Activated CD4-positive, alpha-beta memory T cell treated with anti-CD3 and anti-CD28 coated beads, Interleukin-2, amount 10 ng/mL, durations not matched to agents 7 days and 5 days (primary cell): ENCODE measurements around the gene ZNF469. TPM values are rescaled to one million over a fixed set of nuclear protein-coding genes. Genes with fewer than 3 reads are reported as not detected.

Experiments used
- CTCF ChIA-PET: fragments of 350-600 bp; sonication (Branson Sonifier 250); formaldehyde crosslinking; loops from one replicate; lab custom pipeline; 2021; ENCODE audit warnings: antibody characterized with exemption, inconsistent platforms; lab: Charles Lee
- POLR2A ChIA-PET: fragments of 350-600 bp; sonication (Branson Sonifier 250); formaldehyde crosslinking; loops from one replicate; lab custom pipeline; 2021; ENCODE audit warnings: antibody characterized with exemption; lab: Charles Lee
- DNase-seq: peaks from one replicate; pipeline ENCODE4 v3.0.0-alpha.2; 2020
- H3K27ac Mint-ChIP-seq: one replicate; pipeline ENCODE4 v1.8.0; 2021; ENCODE audit warnings: mild to moderate bottlenecking, mixed read lengths
- H3K27me3 Mint-ChIP-seq: one replicate; pipeline ENCODE4 v1.8.0; 2021; ENCODE audit warnings: mixed read lengths
- H3K36me3 Mint-ChIP-seq: one replicate; pipeline ENCODE4 v1.8.0; 2021; ENCODE audit warnings: low read depth, mixed read lengths
- H3K4me1 Mint-ChIP-seq: one replicate; pipeline ENCODE4 v1.8.0; 2021; ENCODE audit warnings: mixed read lengths
- H3K4me3 Mint-ChIP-seq: one replicate; pipeline ENCODE4 v1.8.0; 2021; ENCODE audit warnings: mild to moderate bottlenecking, mixed read lengths
- H3K9me3 Mint-ChIP-seq: one replicate; pipeline ENCODE4 v1.8.0; 2021; ENCODE audit warnings: mixed read lengths
- total RNA-seq, 2 experiments: library from RNA; stranded (reverse); gene quantifications; one replicate each; pipeline ENCODE4 v1.2.3, GENCODE V29; 2021

ZNF469 gene
- total RNA-seq, 2 experiments from 2014 or later: 0.23 to 0.28 TPM

DNA sequence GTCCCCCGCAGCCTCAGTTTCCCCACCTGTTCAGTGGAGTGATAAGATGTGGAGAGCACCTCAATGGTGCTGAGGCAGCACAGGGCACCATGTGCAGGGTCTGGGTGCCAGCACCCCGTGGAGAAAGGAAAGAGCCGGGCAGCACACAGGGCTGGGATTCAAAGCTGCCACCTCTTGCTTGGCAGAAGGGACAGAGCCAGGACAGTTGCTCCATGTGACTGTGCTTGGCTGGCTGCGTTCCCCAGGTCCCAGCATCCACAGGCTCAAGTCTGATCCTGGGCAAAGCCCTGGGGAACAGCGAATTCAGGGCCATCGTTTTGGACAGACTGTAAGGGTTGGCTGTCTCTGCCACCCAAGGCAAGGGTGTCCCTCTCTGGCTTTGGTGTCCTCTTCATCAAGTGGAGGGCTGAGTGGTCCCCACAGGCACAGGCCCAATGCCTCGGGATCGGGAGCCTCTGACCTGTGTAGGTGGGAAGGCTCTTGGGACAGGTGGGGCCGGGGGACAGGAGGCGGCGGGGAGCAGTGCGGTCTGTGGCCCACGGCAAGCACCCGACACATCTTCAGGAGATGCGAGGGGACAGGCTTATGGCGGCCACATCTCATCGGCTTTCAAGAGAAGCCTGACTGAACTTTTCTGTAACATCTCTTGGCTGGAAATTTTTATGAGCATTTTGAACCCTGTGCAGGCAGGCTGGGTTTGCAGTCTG lies 8.5 kb downstream of the ZNF469 start:
- Mint-ChIP-seq H3K27me3 (peaks cover 2% of the 10 kb centered on the region), H3K4me1 (no peaks in the 10 kb centered on the region), H3K36me3 (no peaks in the 10 kb centered on the region), H3K9me3 (no peaks in the 10 kb centered on the region), H3K27ac (no peak overlapping the region), H3K4me3 (no peak overlapping the region)
- ChIA-PET CTCF (no interaction called here), POLR2A (no interaction called here)
- no peak for DNase-seq

DNA sequence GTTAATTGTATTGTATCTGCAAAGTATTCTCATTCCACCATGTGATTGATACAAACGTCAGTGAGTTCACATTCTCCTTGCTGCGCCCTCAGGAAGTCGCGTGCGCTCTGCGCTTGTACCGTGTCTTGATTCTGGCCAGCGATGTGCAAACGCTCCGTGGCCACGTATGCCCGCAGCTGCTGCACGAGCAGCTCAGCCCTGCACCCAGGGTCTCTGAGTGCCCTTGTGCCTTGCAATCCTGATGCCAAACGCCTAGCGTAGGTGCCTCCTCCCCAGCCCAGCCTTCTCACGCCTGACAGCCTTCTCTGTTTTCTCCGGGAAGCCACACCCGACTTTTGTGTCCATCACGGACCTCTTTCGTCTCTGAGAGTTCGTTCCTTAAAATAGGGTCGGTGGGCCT lies 9.4 kb downstream of the ZNF469 start:
- Mint-ChIP-seq H3K27me3 (no peaks in the 10 kb centered on the region), H3K36me3 (no peaks in the 10 kb centered on the region), H3K9me3 (no peaks in the 10 kb centered on the region), H3K4me3 (no peak overlapping the region), H3K27ac (no peak overlapping the region), H3K4me1 (no peaks in the 10 kb centered on the region)
- no peak for DNase-seq
- CTCF ChIA-PET: no interaction called here
- POLR2A ChIA-PET: no interaction called here

DNA sequence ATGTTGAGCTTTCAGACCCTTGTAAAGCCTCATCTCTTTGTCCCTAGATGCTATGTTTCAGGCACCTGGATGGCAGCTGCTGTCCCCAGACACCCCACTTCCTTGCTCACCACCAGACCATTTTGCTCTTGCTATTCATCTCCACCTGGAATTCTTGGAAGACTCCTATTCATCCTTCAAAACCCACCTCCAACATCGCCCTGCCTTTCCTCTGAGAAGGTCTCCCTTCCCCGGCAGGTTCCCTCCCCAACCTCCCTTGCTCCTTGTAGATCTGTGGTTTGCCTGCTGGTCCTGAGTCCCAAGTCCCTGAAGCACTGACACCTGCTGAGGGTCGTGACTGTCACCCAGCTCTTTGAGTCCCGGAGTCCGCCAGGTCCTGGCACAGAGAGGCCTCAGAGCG lies 9.9 kb downstream of the ZNF469 start:
- Mint-ChIP-seq H3K36me3 (no peaks in the 10 kb centered on the region), H3K4me3 (no peak overlapping the region), H3K9me3 (no peaks in the 10 kb centered on the region), H3K27me3 (no peaks in the 10 kb centered on the region), H3K27ac (no peak overlapping the region), H3K4me1 (no peaks in the 10 kb centered on the region)
- ChIA-PET POLR2A (no interaction called here), CTCF (no interaction called here)
- no peak for DNase-seq

DNA sequence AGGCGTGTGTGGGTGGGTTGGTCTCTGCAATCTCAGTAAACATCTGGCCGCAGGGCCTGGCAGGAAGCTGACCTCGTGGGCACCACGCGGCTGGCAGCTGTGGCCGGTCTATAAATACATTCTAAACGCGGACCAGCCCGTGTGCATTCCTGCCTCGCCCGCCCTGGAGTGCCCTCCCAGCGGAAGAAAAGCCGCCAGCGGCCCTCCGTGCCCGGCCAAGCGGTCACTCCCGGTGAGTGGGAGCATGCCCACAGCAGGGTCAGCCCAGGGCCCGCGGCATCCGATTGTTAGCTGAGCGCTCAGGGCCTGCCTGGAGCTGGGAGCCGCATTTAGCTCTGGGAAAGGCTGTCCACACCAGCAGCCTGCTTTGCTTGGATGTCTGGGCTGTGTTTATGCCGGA lies 10.3 kb downstream of the ZNF469 start:
- H3K4me1 Mint-ChIP-seq: no peaks in the 10 kb centered on the region
- H3K27me3 Mint-ChIP-seq: no peaks in the 10 kb centered on the region
- H3K4me3 Mint-ChIP-seq: no peak overlapping the region
- ChIA-PET CTCF (no interaction called here), POLR2A (no interaction called here)
- no peaks in the 10 kb centered on the region for H3K36me3 Mint-ChIP-seq
- peaks cover under 1% of the 10 kb centered on the region for H3K9me3 Mint-ChIP-seq
- DNase-seq: no peak
- H3K27ac Mint-ChIP-seq: no peak overlapping the region

DNA sequence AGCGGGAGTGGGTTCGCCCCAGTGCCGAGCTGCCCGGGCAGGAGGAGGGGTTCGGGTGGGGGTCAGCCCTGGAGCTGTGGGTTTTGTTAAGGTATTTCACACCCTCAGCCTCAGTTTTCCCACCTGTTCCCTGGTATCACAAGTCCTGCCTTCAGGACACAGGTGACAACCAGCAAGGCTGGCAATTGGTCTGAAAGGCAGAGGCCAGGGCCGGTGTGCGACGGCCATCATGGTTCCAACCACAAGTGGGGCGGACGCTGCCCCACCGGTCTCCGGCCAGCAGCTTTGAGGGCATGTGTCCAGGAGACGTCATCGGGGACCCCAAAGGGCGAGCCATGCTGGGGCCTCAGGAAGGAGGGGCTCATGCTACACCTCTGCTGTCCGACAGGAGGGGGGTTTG lies 10.8 kb downstream of the ZNF469 start:
- Mint-ChIP-seq H3K36me3 (no peaks in the 10 kb centered on the region), H3K27ac (no peak overlapping the region), H3K4me3 (no peak overlapping the region), H3K4me1 (no peaks in the 10 kb centered on the region), H3K9me3 (peaks cover 6% of the 10 kb centered on the region), H3K27me3 (no peaks in the 10 kb centered on the region)
- DNase-seq: no peak
- CTCF ChIA-PET: no interaction called here
- POLR2A ChIA-PET: no interaction called here

DNA sequence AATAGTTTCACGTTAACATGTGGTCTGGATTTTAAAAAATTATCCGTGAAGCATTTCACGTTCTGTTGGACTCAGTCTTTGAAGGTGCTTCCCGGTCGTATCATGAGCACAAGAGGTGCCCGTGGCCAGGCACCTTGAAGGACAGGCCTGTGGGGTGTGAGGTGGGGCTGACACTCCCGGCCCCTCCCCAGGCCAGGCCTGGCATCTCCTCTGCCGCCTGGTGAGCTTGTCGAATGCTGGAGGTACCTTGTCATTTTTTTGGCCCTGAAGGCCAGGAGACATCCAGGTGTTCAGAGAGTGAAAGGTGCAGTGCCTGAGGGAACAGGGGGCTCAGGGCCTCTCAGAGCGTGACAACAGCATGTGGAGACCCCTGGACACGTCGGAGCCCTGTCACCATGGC lies 11.7 kb downstream of the ZNF469 start:
- Mint-ChIP-seq H3K27me3 (no peaks in the 10 kb centered on the region), H3K27ac (no peak overlapping the region), H3K4me1 (no peaks in the 10 kb centered on the region), H3K9me3 (peaks cover 6% of the 10 kb centered on the region), H3K36me3 (no peaks in the 10 kb centered on the region), H3K4me3 (no peak overlapping the region)
- DNase-seq: no peak
- ChIA-PET CTCF (no interaction called here), POLR2A (no interaction called here)

DNA sequence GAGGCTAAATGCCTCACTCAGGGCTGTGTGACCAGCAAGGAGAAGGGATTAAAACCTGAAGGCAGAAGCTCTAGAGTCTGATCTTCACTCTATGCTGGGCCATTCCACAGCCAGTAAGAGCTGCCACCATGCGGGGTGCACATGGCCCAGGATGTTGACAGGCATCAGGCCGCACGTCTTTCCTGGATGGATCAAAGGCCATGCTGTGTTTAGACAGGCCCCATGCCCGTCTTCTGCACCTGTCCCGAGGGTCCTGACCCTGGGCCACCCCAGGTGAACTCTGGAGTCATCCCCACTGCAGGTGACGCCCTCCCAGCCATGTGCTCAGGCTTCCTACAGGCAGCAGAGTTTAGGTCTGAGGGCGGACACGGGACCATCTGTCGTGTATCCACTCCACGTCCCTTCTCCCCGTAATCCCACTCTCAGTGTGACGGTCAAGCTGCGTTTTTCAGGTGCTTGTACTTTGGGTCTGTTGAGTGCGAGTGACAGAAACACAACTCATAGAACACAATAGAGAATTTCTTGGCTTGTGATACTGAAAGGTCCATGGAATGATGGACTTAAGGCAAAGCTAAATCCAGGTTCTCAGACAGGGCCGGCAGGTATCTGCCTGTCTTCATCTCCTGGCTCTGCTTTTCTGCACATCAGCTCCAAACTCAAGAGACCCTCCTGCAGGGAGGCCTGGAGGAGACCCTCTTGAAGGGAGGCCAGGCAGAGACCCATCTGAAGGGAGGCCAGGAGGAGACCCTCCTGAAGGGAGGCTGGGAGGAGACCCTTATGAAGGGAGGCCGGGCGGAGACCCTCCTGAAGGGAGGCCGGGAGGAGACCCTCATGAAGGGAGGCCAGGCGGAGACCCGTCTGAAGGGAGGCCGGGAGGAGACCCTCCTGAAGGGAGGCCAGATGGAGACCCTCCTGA lies 13.2 kb downstream of the ZNF469 start:
- ChIA-PET CTCF (no interaction called here), POLR2A (no interaction called here)
- Mint-ChIP-seq H3K9me3 (peaks cover 6% of the 10 kb centered on the region), H3K4me1 (no peaks in the 10 kb centered on the region), H3K27me3 (no peaks in the 10 kb centered on the region), H3K36me3 (no peaks in the 10 kb centered on the region), H3K27ac (no peak overlapping the region), H3K4me3 (no peak overlapping the region)
- no peak for DNase-seq

DNA sequence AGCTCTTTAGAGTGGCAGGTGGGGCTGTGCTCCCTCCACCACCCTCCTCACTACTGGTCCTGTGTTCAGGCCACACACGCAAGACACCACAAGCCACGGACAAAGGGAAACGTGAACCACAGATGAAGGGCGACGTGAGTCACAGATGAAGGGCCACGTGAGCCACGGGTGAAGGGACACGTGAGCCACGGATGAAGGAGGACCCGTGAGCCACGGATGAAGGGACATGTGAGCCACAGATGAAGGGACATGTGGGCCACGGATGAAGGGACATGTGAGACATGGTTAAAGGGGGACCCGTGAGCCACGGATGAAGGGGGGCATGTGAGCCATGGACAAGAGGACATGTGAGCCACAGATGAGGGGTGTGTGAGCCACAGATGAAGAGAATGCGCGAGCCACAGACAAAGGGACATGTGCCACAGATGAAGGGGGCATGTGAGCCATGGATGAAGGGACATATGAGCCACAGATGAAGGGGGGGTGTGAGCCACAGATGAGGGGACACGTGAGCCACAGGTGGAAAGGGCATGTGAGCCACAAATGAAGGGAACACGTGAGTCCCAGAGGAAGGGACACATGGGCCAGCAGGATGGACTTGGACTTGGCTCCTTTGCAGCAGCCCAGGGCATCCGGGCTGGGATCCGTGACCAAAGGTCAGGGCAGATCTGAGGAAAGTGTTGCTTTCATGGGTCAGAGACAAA lies 15.6 kb downstream of the ZNF469 start:
- Mint-ChIP-seq H3K4me3 (no peak overlapping the region), H3K4me1 (no peaks in the 10 kb centered on the region), H3K27me3 (no peaks in the 10 kb centered on the region), H3K9me3 (peaks cover 6% of the 10 kb centered on the region), H3K27ac (no peak overlapping the region), H3K36me3 (no peaks in the 10 kb centered on the region)
- DNase-seq: no peak
- CTCF ChIA-PET: no interaction called here
- POLR2A ChIA-PET: no interaction called here

DNA sequence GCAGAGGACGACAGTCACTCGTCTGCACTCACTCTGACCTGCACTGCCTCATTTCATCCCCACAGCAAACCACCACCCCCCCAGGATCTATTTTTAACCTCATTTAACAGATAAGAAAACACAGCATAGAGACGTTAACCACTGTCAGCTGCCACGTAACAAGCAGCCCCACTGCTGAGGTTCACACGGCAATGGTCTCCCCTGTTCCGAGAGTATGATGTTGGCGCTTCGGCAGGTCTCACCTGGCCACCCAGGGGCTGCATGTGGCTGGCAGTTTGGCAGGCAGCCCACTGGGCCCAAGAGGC lies 16.1 kb downstream of the ZNF469 start:
- Mint-ChIP-seq H3K27me3 (no peaks in the 10 kb centered on the region), H3K4me3 (no peak overlapping the region), H3K9me3 (peaks cover 6% of the 10 kb centered on the region), H3K27ac (no peak overlapping the region), H3K4me1 (no peaks in the 10 kb centered on the region), H3K36me3 (no peaks in the 10 kb centered on the region)
- ChIA-PET CTCF (no interaction called here), POLR2A (no interaction called here)
- no peak for DNase-seq

DNA sequence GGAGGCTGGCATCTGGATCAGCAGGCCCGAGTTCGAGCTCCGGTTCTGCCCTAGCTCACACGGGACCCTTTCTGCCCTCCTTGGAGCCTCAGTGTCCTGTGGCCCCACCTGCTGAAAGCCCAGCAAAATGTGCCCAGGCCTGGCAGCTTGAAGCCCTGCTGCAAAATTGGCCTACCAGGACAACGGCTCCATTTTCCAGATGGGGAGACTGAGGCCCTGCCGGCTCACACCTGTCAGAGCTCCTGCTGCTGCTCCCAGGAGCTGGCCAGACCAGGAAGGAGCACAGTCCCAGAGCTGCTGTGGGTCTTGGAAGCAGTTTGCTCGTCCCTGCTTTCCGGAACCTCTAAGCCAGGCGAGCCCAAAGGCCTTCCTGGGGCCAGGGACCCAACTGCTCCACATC lies 17.4 kb downstream of the ZNF469 start:
- H3K27ac Mint-ChIP-seq: no peak overlapping the region
- POLR2A ChIA-PET: no interaction called here
- H3K27me3 Mint-ChIP-seq: no peaks in the 10 kb centered on the region
- CTCF ChIA-PET: no interaction called here
- no peak for DNase-seq
- no peak overlapping the region for H3K4me3 Mint-ChIP-seq
- H3K9me3 Mint-ChIP-seq: peaks cover 6% of the 10 kb centered on the region
- H3K36me3 Mint-ChIP-seq: no peaks in the 10 kb centered on the region
- H3K4me1 Mint-ChIP-seq: no peaks in the 10 kb centered on the region

DNA sequence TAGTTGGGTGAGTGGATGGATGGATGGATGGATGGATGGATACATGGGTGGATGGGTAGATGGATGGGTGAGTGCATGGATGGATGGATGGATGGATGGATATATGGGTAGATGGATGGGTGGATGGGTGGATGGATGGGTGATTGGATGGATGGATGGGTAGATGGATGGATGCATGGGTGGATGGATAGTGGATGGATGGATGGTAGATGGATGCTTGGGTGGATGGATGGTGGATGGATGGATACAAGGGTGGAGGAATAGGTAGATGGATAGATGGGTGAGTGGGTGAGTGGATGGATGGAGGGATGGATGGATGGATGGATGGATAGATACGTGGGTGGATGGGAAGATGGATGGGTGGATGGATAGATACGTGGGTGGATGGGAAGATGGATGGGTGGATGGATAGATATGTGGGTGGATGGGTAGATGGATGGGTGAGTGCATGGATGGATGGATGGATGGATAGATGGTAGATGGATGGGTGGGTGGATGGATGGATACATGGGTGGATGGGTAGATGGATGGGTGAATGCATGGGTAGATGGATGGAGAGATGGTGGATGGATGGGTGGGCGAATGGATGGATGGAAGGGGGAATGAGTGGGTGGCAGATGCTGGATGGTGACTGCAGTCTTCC lies 19.0 kb downstream of the ZNF469 start:
- no peaks in the 10 kb centered on the region for H3K27me3 Mint-ChIP-seq
- CTCF ChIA-PET: no interaction called here

DNA sequence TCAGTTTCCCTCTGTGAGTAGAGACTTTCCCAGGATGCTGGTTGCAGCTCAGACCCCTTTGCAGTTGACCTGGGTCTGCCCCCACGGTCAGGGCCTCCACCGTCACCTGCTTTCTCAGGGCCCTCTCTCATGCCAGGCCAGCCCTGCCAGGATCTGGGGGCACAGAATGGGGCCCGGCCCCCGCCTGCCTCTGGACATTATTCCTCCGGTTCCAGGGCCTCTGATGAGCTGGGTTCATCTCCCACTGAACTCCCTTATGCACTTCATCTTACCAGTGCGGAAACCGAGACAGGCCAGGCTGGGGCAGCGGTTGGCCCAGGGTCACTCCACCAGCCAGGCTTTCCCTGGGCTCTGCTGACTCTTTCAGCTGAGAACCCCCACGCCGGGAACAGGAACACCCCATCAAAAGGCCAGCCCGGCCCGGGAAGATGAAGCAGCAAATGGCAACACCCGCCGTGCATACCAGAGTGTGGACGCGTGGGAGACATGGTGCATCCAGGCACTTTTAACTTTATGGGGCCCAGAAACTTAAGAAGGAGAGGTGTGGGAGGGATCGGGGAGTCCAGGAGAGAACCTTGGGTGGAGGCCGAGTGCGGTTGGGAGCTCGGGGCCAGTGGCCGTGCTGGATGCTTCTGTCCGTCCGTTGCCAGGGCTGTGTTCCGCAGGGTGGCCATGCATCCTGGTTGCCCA lies 19.9 kb downstream of the ZNF469 start:
- H3K4me1 Mint-ChIP-seq: peaks cover 2% of the 10 kb centered on the region
- H3K9me3 Mint-ChIP-seq: peaks cover 6% of the 10 kb centered on the region
- no peak overlapping the region for H3K4me3 Mint-ChIP-seq
- no peak overlapping the region for H3K27ac Mint-ChIP-seq
- CTCF ChIA-PET: no interaction called here
- H3K27me3 Mint-ChIP-seq: no peaks in the 10 kb centered on the region
- POLR2A ChIA-PET: no interaction called here
- no peaks in the 10 kb centered on the region for H3K36me3 Mint-ChIP-seq
- DNase-seq: no peak

More for the DNA sequence above, 19.0 kb downstream of the ZNF469 start:
- H3K4me1 Mint-ChIP-seq: no peaks in the 10 kb centered on the region
- H3K36me3 Mint-ChIP-seq: no peaks in the 10 kb centered on the region
- DNase-seq: no peak
- POLR2A ChIA-PET: no interaction called here
- H3K27ac Mint-ChIP-seq: no peak overlapping the region
- no peak overlapping the region for H3K4me3 Mint-ChIP-seq
- H3K9me3 Mint-ChIP-seq: peaks cover 6% of the 10 kb centered on the region
